Activated CD8-positive, alpha-beta memory T cell treated with anti-CD3 and anti-CD28 coated beads for 48 hours (primary cell): ENCODE data around the gene GIT1.

Experiments used
- DNase-seq, 3 experiments: peaks; one replicate each; pipeline ENCODE4 v3.0.0-alpha.2; 2020; ENCODE audit warnings: low read depth in 2 of 3, low spot score in 2 of 3

The GIT1 gene

DNA sequence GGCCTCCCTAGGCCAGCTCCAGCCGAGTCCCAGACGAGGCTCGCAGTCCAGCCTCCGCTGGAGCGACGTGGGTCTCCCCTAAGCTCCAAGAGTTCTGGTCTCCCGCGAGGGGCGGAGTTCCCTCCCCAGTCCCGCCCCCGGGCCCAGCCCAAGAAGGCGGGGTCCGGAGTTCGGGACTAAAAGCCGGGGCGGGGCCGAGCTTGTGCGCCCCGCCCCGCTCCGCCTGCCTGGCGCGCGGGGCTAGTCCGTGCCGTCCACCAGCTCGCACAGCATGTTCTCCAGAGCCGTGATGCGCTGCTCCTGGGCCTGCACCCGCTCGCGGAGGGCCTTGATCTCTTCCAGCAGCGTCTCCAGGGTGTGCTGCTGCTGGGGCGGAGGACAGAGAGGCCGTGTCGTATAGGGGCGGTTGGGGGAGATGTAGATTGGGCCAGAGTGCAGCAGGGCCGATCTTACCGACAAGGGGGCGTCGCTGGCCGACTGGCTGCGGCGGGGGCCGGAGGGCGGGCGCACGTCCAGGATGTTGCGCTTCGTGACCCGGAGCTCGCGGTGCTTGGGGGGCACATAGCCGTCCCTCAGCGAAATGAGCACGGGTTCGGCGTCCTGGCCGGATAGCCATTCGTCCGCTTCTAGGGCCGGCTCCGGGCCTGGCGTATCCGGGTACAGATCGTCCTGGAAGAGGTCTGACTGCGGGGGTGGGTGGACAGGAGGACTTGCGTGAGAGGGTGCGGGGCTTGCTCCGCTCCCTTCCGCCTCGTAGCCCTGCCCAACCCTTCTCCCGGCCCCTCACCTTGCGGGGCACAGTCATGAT is 26.2 kb upstream of the GIT1 start:
- peak in 2 of 3 experiments; percentile 72 to 73 for DNase-seq

GRCh38 chr17:29615048-29615385 is 25.6 kb upstream of the GIT1 start:
- peak in 1 of 3 experiments; percentile 38 for DNase-seq

- DNase-seq: no peak
Observed at GRCh38 chr17:29614349-29615047, 25.1 kb upstream of the GIT1 start.

DNA sequence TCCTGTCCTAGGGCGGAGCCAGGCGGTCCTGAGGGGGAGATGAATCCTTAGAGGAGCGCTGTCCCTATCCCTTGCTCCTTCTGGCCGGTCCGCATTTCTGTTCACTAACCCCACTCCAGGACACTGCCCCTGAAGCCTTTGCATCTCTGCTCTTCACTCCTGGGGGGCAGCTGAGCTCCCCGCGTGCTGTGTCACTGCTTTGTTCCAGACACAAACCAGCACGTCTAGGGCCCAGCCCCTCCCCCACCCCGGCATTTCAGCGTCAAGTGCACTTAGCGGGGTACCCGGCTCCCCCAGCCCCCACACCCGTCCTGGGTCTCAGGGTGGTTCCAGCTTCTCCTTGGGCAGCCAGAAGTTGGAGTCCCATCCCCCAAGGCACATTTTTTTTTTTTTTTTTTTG is 24.4 kb upstream of the GIT1 start:
- no peak for DNase-seq

DNA sequence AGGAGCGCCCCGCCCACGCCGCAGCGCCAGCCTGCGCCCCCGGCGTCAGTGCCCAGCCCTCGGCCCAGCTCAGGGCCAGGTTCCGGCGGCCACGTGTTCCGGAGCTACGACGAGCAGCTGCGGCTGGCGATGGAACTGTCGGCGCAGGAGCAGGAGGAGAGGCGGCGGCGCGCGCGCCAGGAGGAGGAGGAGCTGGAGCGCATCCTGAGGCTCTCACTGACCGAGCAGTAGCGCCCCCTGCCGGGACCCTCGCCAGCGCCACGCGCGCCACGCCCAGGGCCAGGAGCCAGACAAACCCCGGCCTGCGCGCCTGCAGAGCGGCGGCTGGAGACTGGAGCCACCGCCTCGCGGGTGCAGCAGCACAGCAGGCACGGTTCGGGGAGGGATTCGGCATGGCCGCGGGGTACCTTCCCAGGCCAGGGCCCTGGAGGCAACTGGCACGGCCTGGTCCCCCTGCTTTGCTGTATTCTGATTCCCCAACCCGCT is 23.9 kb upstream of the GIT1 start:
- DNase-seq: peak; percentile 86 to 97 (median 97)

DNA sequence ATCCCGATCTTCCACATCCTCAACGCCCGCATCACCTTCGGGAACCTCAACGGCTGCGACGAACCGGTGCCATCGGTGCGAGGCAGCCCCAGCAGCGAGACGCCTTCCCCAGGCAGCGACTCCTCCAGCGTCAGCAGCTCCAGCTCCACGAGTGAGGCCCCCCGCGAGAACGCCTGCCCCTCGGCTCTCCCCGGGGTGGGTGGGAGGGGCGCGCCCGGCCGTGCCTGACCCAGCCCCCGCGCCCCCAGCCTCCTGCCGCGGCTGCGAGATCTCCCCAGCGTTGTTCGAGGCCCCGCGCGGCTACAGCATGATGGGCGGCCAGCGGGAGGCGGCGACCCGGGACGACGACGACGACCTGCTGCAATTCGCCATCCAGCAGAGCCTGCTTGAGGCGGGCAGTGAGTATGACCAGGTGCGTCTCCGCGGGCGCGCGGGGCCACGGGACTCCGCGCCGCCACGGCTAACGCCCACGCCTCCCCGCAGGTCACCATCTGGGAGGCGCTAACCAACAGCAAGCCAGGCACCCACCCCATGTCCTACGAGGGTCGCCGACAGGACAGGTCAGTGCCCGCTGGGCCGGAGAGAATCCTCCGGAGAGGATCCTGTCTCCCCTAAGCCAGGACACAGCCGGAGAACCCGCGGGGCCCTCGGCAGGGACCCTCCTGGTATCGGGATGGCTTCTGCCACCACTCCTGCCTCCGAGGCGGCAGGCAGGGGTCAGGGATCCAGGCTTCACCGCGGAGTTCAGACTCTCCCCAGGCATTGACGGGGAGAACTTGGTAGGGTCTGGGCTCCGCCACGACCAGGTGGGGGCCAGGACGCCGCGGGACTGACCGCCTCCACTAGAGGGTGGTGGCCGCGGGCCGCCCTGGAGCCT is 23.2 kb upstream of the GIT1 start:
- no peak for DNase-seq

DNA sequence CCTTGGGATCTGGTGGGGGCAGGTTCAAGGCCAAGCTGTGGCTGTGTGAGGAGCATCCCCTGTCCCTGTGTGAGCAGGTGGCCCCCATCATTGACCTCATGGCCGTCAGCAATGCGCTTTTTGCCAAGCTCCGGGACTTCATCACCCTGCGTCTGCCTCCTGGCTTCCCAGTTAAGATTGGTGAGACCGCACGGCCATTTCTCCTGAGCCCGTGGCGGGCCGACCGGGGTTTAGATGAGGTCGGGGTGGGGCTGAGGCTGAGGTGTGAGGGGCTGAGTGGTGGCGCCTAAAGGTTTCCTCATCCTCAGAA is 22.6 kb upstream of the GIT1 start:
- DNase-seq: no peak

DNA sequence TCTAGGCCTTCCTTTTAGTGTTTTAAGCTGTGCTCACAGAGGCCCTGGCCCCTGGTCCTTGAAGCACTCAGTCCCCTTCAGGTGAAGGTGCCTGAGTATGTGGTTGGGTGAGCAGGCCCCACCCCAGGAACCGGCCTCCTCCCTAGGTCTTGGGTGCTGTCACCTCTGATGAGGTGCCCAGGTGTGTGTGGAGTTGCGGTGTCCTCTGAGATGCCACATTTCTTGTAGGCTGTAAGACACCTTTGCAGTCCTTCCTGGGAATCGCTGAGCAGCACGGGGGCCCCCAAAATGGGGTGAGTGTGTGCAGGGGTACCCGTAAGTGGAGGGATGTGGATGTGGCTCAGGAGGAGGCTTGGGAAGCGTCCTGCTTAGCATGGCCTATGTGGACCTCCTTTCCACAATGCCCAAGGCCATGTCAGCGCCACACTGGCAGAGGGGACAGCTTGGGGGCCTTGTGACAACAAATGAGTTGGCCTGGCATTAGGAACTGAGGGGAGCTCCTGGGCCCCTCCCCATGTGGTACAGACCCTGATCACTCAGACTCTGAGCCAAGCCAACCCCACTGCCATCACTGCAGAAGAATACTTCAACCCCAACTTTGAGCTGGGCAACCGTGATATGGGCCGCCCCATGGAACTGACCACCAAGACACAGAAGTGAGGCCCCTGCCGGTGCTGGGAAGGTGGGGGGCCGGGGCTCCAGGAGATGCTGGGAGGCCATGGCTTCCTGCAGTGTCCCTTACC is 22.1 kb upstream of the GIT1 start:
- DNase-seq: no peak

- DNase-seq: no peak
Observed at GRCh38 chr17:29610395-29610794, 20.9 kb upstream of the GIT1 start.

- DNase-seq: no peak
Observed at GRCh38 chr17:29608986-29609385, 19.5 kb upstream of the GIT1 start.

DNA sequence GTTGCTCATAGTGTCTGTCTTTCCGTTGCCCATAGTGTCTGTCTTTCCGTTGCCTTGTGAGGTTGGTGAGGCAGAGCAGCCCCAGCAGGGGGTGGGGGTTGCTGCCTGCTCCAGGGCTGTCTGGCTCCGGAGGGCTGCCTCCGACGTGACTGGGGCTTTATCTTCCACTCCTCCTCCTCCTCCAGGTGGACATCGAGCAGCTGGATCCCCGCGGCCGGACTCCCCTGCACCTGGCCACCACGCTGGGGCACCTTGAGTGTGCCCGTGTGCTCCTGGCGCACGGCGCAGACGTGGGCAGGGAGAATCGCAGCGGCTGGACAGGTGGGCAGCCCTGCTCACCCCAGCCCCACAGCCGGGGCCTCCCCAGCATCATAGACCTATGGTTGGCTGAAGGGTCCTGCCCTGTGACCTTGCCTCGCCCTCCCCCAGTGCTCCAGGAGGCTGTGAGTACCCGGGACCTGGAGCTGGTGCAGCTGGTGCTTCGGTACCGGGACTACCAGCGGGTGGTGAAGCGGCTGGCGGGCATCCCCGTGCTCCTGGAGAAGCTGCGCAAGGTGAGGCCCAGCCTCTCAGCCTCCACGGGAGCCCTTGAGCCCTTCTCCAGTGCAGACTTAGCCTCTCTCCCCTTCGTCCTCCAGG is 18.2 kb upstream of the GIT1 start:
- no peak for DNase-seq

GRCh38 chr17:29603109-29603674 is 13.7 kb upstream of the GIT1 start:
- DNase-seq: no peak

GRCh38 chr17:29597361-29598172 is 8.1 kb upstream of the GIT1 start:
- no peak for DNase-seq

- no peak for DNase-seq
Observed at GRCh38 chr17:29596811-29597210, 7.4 kb upstream of the GIT1 start.

DNA sequence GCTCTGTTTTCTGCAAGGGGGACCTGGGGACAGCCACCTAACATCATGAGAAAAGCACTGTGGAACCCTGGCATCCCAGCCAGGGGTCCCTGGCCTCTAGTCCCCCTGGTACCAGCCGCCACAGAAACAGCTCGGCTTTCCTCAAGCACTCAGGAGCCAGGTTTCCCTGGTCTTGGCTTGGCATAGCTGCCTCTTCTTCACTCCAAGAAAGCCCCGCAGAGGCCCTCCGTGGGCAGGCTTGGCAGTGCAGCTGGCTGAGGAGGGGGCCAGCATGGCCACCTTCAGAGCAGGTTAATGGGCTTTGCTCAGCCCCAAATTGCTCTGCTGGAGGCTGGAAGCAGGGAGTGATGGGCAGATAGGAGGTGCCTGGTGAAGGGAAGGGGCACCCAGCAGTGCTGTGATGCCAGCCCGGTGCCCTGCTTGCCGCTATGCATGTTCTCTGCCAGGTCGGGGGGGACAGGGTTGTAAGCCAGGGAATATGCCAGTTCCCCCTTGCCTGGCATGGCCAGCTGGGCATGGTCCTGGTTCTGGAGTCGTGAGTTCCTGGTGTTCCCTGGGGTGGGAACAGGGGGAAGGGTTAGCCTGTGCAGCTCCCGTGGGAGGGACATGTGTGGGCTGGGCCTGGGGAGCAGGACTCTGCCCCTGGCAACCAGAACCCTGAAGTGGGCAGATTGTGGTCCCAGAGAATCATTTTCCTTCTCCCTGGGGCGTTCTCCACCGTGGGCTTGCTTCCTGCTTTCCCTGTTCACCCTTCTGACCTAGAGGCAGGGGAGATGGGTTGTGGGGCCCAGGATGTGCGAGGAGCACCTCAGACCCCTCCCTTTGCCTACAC is 6.7 kb upstream of the GIT1 start:
- no peak for DNase-seq

- DNase-seq: no peak
Observed at GRCh38 chr17:29595107-29595942, 5.9 kb upstream of the GIT1 start.

DNA sequence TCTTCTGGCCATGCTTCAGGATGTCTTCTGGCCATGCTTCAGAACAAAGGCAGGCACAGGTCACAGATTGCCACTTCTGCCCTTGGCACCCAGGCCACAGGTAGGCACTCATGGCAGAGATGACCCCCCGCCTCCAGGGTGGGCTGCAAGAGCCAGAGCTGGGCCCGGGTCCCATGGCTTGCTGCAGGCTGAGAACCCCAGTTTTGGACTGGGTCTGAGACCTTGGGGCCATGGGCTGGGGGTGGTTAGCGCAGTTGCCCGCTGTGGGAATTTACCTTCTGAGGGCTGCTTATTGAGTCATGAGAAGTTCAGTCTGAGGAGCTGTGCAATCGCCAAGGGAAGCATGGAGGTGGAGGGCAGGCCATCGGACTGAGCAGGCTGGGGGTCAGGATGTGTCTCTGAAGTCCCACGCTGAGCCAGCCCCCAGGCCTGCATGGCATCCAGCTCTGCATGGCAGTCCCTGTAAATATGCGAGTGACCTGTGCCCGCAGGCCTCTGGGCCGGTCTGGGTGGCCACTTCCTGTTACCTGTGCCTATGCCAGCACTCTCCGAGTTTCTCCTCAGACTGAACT is 5.2 kb upstream of the GIT1 start:
- no peak for DNase-seq
